Sigmoid colon (tissue), 4 donors: Measurements from ENCODE around the gene PBX3.

Source experiments
- CTCF ChIP-seq, 4 experiments: fragments of 450-650 bp in 3 of 4; fragments of 200-600 bp in 1 of 4; IDR thresholded peaks; one replicate each; pipeline ENCODE4 v1.5.1; 2016 to 2019; ENCODE audit warnings: antibody characterized with exemption in 4 of 4, mild to moderate bottlenecking in 3 of 4, moderate library complexity in 2 of 4
- EP300 ChIP-seq, 4 donors: sonication (generic); formaldehyde crosslinking; IDR thresholded peaks; one replicate each; pipeline ENCODE4 v1.6.1; 2017; ENCODE audit warnings: antibody characterized with exemption in 4 of 4
- POLR2AphosphoS5 ChIP-seq, 4 donors: sonication (generic); formaldehyde crosslinking; IDR thresholded peaks; one replicate each; pipeline ENCODE4 v1.6.1; 2017; ENCODE audit warnings: antibody characterized with exemption in 4 of 4

GRCh38 chr9:125816321-125816720, 69.1 kb downstream of the PBX3 start:
- TF ChIP-seq CTCF (IDR thresholded peaks at IDR 0.05) (no peak), POLR2AphosphoS5 (IDR thresholded peaks at IDR 0.05) (no peak), EP300 (IDR thresholded peaks at IDR 0.05) (no peak)
